ENCODE measurements around the gene NHERF2. TPM values are rescaled to one million over a fixed set of nuclear protein-coding genes. Genes with fewer than 3 reads are reported as not detected.

The NHERF2 gene
- total RNA-seq, 2 experiments from 2014 or later, result 1.9 to 2.7 TPM

DNA sequence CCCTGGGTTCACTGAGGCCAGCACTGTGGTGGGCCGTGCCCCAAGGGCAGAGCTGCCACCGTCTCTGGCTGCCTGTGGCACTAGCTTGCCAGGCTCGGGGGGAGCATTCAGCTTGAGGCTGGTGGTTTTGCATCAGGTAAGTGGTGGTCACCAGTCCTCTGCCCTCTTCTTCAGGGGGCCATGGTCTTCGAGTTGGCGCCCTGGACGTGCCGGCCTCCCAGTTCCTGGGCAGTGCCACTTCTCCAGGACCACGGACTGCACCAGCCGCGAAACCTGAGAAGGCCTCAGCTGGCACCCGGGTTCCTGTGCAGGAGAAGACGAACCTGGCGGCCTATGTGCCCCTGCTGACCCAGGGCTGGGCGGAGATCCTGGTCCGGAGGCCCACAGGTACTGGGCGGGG lies 53.3 kb downstream of the NHERF2 start:
- no peak for DNase-seq
- H3K27ac Mint-ChIP-seq, result no peak overlapping the region
- POLR2A ChIA-PET, result no interaction called here
- peaks cover 3% of the 10 kb centered on the region for H3K36me3 Mint-ChIP-seq (ENCODE audit: low read depth)
- H3K4me1 Mint-ChIP-seq, result peaks cover 2% of the 10 kb centered on the region
- no peaks in the 10 kb centered on the region for H3K27me3 Mint-ChIP-seq
- ATAC-seq, result no peak
- CTCF ChIA-PET, result no interaction called here
- intact Hi-C loops (cut with DNase I, micrococcal nuclease), result no loop called here
- H3K9me3 Mint-ChIP-seq (ENCODE audit: low read depth), result no peaks in the 10 kb centered on the region
- H3K4me3 Mint-ChIP-seq, result no peak overlapping the region

DNA sequence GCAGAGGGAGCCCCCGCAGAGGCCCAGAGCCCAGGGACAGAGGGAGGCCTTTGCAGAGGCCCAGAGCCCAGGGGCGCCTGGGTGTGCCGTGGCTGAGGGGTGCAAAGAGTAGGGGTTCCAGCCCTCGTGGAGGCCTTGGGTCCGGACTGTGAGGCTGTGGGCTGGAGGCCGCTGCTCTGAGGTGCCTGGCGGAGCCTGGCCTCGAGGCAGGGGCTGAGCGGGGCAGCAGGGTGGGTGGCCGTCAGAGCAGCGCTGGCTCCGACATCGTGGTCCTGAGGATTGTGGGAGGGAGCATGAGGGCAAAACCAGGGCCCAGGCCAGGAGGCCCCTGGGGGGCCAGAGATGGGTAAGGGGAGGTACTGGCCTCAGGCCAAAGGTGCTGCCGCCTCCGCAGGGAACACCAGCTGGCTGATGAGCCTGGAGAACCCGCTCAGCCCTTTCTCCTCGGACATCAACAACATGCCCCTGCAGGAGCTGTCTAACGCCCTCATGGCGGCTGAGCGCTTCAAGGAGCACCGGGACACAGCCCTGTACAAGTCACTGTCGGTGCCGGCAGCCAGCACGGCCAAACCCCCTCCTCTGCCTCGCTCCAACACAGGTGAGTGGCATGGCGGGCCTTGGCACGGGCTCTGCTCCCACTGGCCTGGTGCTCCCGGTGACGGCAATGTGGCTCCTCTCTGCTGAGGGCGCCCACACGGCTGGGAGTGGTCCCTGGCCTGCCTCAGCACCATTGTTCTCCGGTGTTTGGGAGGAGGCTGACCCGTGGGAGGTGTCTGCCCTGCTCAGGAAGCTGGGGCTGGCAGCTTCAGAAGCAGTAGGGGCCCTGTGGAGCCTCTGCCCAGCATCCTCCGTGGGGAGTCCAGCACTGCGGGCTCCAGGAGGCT lies 54.7 kb downstream of the NHERF2 start:
- CTCF ChIA-PET, result no interaction called here
- Mint-ChIP-seq H3K36me3 (ENCODE audit: low read depth) (peaks cover 2% of the 10 kb centered on the region), H3K27me3 (no peaks in the 10 kb centered on the region), H3K9me3 (ENCODE audit: low read depth) (no peaks in the 10 kb centered on the region), H3K27ac (no peak overlapping the region), H3K4me3 (no peak overlapping the region), H3K4me1 (peaks cover 2% of the 10 kb centered on the region)
- no peak for ATAC-seq
- intact Hi-C loops (cut with DNase I, micrococcal nuclease), result no loop called here
- POLR2A ChIA-PET, result no interaction called here
- DNase-seq, result no peak

DNA sequence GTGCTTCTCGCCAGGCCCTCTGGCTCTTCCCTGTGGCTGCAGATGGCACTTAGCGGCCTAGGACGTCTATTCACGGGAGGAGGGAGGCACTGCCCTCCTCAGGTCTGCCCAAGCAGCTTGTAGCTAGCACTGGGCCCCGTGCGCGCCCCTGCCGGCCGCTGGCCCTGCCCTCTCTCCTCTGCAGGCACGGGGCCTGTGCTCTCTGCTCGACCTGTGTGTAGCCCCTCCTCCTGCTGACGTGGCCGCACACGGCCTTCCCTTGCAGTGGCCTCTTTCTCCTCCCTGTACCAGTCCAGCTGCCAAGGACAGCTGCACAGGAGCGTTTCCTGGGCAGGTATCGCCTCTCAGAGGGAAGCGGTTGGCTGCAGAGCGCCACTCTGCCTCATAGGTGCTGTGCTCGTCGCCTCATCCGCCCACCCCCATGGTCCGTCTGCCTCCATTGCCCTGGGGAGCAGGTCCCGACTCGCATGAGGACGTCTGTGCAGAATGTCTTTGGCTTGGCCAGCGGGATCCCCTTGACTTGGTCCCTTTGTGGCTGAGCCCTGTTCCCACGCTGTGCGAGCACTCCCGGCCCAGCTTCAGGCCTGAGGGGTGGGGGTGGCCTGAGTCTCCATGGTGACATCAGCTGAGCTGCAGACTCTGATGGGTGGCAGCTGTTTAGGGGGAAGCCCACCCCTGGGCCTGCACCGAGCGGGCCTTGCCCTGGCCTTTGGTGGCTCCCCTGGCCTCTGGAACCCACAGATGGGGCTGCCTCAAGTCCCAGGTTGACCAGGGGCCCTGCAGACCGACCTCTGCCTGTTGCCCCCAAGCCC lies 55.7 kb downstream of the NHERF2 start:
- intact Hi-C loops (cut with DNase I, micrococcal nuclease), result no loop called here
- H3K4me3 Mint-ChIP-seq, result no peak overlapping the region
- DNase-seq, result no peak
- ChIA-PET POLR2A (no interaction called here), CTCF (interaction anchor here (0.7 kb wide), 1 partner anchor 580 kb away, joined by 4 read pairs; no protein-coding TSS in a partner anchor)
- peaks cover 2% of the 10 kb centered on the region for H3K36me3 Mint-ChIP-seq (ENCODE audit: low read depth)
- ATAC-seq, result no peak
- peaks cover 2% of the 10 kb centered on the region for H3K4me1 Mint-ChIP-seq
- H3K27me3 Mint-ChIP-seq, result no peaks in the 10 kb centered on the region
- no peaks in the 10 kb centered on the region for H3K9me3 Mint-ChIP-seq (ENCODE audit: low read depth)
- no peak overlapping the region for H3K27ac Mint-ChIP-seq

DNA sequence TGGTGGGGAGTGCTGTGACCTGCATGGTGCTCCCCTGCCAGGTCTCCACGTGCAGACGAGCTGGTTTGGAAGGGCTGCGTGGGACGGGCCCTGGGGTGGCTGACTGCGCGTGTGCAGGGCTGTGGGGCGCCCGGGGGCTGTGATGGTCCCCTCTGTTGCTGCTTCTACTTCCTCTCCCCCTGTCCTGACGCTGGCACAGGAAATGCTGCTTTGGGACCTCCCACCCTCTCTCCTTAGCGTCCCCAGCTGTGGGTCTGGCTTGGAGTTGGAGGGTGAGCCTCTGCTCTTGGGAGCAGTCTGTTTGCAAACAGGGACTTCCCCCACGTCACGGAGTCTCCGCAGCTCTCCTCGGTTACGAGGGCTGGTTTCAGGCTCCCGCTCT lies 56.3 kb downstream of the NHERF2 start:
- no peaks in the 10 kb centered on the region for H3K9me3 Mint-ChIP-seq (ENCODE audit: low read depth)
- intact Hi-C loops (cut with DNase I, micrococcal nuclease), result no loop called here
- no peak for ATAC-seq
- H3K4me3 Mint-ChIP-seq, result no peak overlapping the region
- no peaks in the 10 kb centered on the region for H3K27me3 Mint-ChIP-seq
- peaks cover 2% of the 10 kb centered on the region for H3K36me3 Mint-ChIP-seq (ENCODE audit: low read depth)
- POLR2A ChIA-PET, result no interaction called here
- DNase-seq, result no peak
- CTCF ChIA-PET, result interaction anchor here (0.5 to 0.7 kb wide), 2 partner anchors 148 to 579 kb away, joined by 3 to 4 read pairs; no protein-coding TSS in a partner anchor
- peaks cover 2% of the 10 kb centered on the region for H3K4me1 Mint-ChIP-seq
- no peak overlapping the region for H3K27ac Mint-ChIP-seq

DNA sequence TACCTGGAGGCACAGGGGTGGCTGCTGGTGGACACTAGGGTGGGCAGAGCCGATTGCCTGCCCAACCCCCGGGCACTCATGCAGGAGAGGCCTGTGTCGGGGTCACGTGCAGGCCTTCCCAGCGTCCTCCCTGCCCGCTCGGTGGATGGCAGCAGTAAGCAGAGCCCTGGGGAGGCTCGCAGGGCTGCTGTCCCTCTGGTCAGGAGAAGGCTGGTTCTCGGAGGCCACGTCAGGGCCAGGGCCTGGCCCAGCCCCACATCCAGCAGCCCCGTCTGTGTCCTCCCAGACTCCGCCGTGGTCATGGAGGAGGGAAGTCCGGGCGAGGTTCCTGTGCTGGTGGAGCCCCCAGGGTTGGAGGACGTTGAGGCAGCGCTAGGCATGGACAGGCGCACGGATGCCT lies 56.7 kb downstream of the NHERF2 start:
- Mint-ChIP-seq H3K4me3 (no peak overlapping the region), H3K27ac (no peak overlapping the region), H3K9me3 (ENCODE audit: low read depth) (no peaks in the 10 kb centered on the region), H3K27me3 (no peaks in the 10 kb centered on the region), H3K4me1 (peaks cover 2% of the 10 kb centered on the region), H3K36me3 (ENCODE audit: low read depth) (peaks cover 2% of the 10 kb centered on the region)
- ATAC-seq, result no peak
- intact Hi-C loops (cut with DNase I, micrococcal nuclease), result no loop called here
- ChIA-PET CTCF (interaction anchor here (0.5 to 0.7 kb wide), 2 partner anchors 148 to 579 kb away, joined by 3 to 4 read pairs; no protein-coding TSS in a partner anchor), POLR2A (no interaction called here)
- no peak for DNase-seq

DNA sequence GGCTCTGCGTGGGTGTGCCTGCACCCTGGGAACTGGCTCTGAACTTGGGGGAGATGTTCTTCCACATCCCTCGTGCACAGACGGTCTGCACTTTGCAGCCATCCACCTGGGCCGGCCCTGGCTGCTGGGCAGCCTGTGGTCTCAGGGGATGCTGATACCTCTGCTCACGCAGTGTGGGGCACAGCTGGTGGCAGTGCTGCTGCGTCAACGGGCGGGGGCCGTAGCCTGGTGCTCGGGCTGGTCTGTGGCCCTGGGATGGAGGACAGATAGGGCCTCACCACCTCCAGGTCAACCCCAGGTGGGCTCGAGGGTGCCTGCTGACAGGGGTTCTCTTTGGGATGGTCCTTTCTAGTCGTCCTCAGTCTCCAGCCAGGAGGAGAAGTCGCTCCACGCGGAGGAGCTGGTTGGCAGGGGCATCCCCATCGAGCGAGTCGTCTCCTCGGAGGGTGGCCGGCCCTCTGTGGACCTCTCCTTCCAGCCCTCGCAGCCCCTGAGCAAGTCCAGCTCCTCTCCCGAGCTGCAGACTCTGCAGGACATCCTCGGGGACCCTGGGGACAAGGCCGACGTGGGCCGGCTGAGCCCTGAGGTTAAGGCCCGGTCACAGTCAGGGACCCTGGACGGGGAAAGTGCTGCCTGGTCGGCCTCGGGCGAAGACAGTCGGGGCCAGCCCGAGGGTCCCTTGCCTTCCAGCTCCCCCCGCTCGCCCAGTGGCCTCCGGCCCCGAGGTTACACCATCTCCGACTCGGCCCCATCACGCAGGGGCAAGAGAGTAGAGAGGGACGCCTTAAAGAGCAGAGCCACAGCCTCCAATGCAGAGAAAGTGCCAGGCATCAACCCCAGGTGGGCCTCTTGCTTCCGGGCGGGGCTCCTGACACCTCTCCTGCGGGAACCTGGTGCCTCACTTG lies 57.4 kb downstream of the NHERF2 start:
- no peaks in the 10 kb centered on the region for H3K9me3 Mint-ChIP-seq (ENCODE audit: low read depth)
- no peak overlapping the region for H3K27ac Mint-ChIP-seq
- intact Hi-C loops (cut with DNase I, micrococcal nuclease), result no loop called here
- H3K4me3 Mint-ChIP-seq, result no peak overlapping the region
- peaks cover 2% of the 10 kb centered on the region for H3K4me1 Mint-ChIP-seq
- DNase-seq (no peak), ATAC-seq (no peak)
- CTCF ChIA-PET, result no interaction called here
- no peaks in the 10 kb centered on the region for H3K27me3 Mint-ChIP-seq
- POLR2A ChIA-PET, result no interaction called here
- H3K36me3 Mint-ChIP-seq (ENCODE audit: low read depth), result peaks cover 2% of the 10 kb centered on the region

DNA sequence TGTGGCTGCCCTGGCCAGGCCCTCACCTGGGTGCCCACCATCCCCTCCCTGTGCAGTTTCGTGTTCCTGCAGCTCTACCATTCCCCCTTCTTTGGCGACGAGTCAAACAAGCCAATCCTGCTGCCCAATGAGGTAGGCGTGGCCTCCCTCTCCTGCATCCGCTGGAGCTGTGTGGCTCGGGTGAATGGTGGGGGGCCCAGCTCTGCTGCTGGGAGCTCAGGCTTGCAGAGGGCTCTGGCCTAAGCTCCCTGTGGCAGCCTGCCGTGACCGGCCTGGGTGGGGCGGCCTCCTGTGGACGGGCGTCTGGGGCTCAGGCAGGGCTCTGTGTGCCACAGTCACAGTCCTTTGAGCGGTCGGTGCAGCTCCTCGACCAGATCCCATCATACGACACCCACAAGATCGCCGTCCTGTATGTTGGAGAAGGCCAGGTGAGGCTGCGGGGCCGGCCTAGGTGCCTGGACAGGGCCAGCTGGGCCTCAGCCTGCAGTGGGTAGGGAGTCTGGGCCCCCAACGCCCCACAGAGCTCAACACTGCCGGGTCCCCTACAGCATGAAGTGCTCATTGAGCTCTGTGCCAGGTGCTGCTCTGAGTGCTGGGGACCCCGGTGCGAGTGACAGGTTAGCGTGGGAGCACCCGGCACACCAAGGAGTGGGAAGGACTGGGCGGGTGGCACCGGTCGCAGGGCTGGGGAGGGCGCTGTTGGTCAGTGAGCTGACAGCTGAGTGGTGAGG lies 58.4 kb downstream of the NHERF2 start:
- Mint-ChIP-seq H3K4me3 (no peak overlapping the region), H3K9me3 (ENCODE audit: low read depth) (no peaks in the 10 kb centered on the region), H3K27me3 (no peaks in the 10 kb centered on the region), H3K4me1 (peaks cover 2% of the 10 kb centered on the region), H3K27ac (no peak overlapping the region), H3K36me3 (ENCODE audit: low read depth) (peaks cover 2% of the 10 kb centered on the region)
- POLR2A ChIA-PET, result no interaction called here
- CTCF ChIA-PET, result interaction anchor here (0.6 kb wide), 1 partner anchor 979 kb away, joined by 4 read pairs; no protein-coding TSS in a partner anchor
- DNase-seq (no peak), ATAC-seq (no peak)
- intact Hi-C loops (cut with DNase I, micrococcal nuclease), result no loop called here

DNA sequence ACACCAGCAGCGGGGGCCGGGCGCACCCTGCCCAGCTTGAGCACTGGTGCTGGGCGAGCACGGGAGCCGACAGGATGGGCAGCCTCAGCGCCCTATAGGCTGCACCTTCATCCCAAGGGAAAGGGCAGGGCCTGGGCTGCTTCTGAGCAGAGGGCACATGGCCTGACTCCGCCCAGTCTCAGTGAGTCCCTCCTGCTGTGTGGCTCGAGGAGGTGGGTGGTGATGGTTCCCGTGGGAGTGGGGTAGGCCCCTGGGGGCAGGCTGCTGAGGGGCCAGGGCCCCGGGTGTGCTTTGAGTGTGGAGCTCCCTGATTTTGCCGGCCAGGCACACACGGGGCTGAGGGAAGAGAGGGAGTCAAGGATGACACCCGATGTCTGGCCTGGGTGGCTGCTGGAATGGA lies 59.0 kb downstream of the NHERF2 start:
- Mint-ChIP-seq H3K27ac (no peak overlapping the region), H3K27me3 (no peaks in the 10 kb centered on the region), H3K4me3 (no peak overlapping the region), H3K36me3 (ENCODE audit: low read depth) (peaks cover 5% of the 10 kb centered on the region), H3K4me1 (peaks cover 2% of the 10 kb centered on the region), H3K9me3 (ENCODE audit: low read depth) (no peaks in the 10 kb centered on the region)
- intact Hi-C loops (cut with DNase I, micrococcal nuclease), result no loop called here
- ATAC-seq, result no peak
- CTCF ChIA-PET, result interaction anchor here (0.6 kb wide), 1 partner anchor 979 kb away, joined by 4 read pairs; no protein-coding TSS in a partner anchor
- POLR2A ChIA-PET, result no interaction called here
- DNase-seq, result no peak

DNA sequence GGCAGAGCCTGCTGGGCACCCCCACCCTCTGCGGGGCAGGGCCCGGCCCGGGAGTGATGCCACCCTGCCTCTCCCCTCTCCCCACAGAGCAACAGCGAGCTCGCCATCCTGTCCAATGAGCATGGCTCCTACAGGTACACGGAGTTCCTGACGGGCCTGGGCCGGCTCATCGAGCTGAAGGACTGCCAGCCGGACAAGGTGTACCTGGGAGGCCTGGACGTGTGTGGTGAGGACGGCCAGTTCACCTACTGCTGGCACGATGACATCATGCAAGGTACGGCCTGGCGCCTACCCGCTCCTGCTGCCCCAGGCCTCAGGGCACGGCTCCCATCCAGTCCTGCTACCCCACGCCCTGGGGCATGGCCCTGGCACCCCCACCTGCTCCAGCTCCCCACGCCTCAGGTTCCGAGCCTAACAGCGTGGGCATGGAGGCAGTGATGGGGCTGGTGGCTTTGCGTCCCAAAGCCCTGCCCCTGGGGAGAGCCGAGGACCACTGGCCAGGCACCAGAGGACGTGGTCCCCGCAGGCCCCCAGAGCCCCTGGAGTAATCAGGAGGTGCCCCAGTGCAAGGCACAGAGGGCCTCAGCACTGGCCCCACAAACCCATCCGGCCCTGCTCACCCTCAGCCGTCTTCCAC lies 59.5 kb downstream of the NHERF2 start:
- Mint-ChIP-seq H3K9me3 (ENCODE audit: low read depth) (no peaks in the 10 kb centered on the region), H3K4me3 (no peak overlapping the region), H3K36me3 (ENCODE audit: low read depth) (peaks cover 5% of the 10 kb centered on the region), H3K4me1 (peaks cover 2% of the 10 kb centered on the region), H3K27me3 (no peaks in the 10 kb centered on the region), H3K27ac (no peak overlapping the region)
- intact Hi-C loops (cut with DNase I, micrococcal nuclease), result no loop called here
- POLR2A ChIA-PET, result no interaction called here
- ATAC-seq (no peak), DNase-seq (no peak)
- CTCF ChIA-PET, result no interaction called here

DNA sequence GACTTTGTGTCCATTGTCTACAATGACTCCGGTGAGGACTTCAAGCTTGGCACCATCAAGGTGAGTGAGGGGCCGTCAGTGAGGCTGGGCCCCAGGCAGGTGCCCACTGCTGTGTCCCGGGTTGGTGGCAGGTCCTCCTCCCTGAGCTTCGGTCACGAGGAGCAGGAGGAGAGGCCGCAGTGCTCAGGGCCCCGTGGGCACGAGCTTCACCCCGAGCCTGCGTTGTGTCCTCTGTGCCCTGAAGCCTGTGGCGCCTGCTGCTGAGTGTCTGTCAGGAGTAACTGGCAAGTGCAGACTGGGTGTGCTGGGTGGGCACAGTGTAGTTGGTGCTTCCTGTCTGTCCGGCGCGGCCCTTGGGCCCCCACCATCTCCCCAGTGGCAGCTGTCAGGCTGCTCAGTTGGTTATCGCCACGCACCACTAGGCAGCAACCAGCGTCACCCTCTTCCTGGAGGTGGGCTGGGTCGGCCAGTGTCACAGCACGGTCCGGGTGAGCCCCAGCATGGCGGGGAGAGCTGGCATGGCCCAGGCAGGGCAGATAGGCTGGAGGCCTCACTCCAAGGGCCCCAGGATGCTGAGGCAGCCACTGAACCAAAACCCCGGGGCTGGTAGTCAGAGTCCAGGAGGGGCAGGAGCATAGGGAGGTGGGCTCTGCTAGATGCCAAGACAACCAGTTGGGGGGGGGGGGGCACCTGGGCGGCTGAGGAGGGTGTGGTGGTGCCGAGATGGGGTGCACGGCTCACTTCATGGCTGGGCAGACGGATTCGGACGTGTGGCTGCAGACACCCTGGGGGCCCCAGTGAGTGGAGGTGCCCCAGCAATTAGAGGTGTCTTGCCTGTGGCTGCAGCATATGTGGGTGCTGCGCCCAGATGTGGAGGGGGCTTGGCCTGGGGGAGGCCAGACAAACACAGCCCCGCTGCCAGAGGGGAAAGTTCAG lies 60.4 kb downstream of the NHERF2 start:
- no peak for DNase-seq
- ATAC-seq, result no peak
- H3K36me3 Mint-ChIP-seq (ENCODE audit: low read depth), result peaks cover 5% of the 10 kb centered on the region
- ChIA-PET POLR2A (no interaction called here), CTCF (no interaction called here)
- H3K27me3 Mint-ChIP-seq, result no peaks in the 10 kb centered on the region
- H3K4me3 Mint-ChIP-seq, result no peak overlapping the region
- H3K9me3 Mint-ChIP-seq (ENCODE audit: low read depth), result no peaks in the 10 kb centered on the region
- peaks cover 2% of the 10 kb centered on the region for H3K4me1 Mint-ChIP-seq
- intact Hi-C loops (cut with DNase I, micrococcal nuclease), result no loop called here
- no peak overlapping the region for H3K27ac Mint-ChIP-seq

Measured in activated CD4-positive, alpha-beta T cell treated with anti-CD3 and anti-CD28 coated beads for 36 hours (primary cell).